ENCODE results near the gene CSPG4. TPM values are rescaled to one million over a fixed set of nuclear protein-coding genes. Genes with fewer than 3 reads are reported as not detected.

Gene CSPG4
- polyA plus RNA-seq, 1 donor (not counting 4 experiments of a cell fraction or from before 2014, with no cell fraction given) = 0.67 TPM

DNA sequence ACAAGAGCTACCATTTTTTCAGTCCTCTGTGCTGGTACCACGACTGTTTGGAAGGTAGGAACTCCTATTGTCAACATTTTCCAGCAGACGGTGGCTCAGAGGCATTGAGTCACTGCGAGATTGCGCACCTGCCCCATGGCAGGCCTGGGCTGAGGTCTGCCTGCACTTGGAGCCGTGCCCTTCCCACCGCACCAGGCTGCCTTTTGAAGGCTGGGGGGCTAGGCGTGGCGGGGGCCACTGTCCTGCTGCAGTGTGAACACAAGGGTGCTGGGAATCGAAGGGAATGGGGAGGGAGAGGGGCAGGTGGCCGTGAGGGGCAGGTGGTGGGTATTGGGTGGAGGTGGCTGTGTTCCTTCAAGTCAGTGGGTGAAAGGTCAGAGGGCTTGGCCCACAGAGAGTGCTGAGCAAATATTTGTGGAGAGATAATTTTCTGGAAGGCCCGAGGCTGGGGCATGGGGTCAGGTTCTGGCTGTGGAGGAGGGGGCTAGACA lies 48.7 kb downstream of the CSPG4 start:
- FAIRE-seq (peak; percentile 89), DNase-seq (ENCODE audit: low read depth, low spot score) (no peak)
- Histone ChIP-seq H3K4me3 (ENCODE audit: control insufficient read depth in 2 of 3, extremely low read depth in 1 of 3, insufficient read depth in 2 of 3, low read depth in 1 of 3, low read length in 3 of 3) (no peak overlapping the region), H3K27ac (ENCODE audit: control insufficient read depth, insufficient read depth, low read length) (peak overlapping the region; percentile 100), H3K4me1 (ENCODE audit: control insufficient read depth, extremely low read depth, insufficient read depth, low read length) (peaks cover 85% of the 10 kb centered on the region), H3K27me3 (ENCODE audit: control insufficient read depth, extremely low read depth, insufficient read depth, low read length) (no peaks in the 10 kb centered on the region), H3K9me3 (ENCODE audit: control insufficient read depth, low read depth, low read length) (no peaks in the 10 kb centered on the region), H3K36me3 (ENCODE audit: control insufficient read depth in 2 of 2, extremely low read depth in 1 of 2, insufficient read depth in 2 of 2, low read length in 2 of 2) (peaks cover 0 to 3% of the 10 kb centered on the region in 2 experiments), H3K79me2 (ENCODE audit: control insufficient read depth, insufficient read depth, low read length) (no peaks in the 10 kb centered on the region), H3K9ac (ENCODE audit: control insufficient read depth, extremely low read depth, insufficient read depth, low read length) (peak overlapping the region; percentile 45), H3K9me1 (ENCODE audit: control insufficient read depth, extremely low read depth, insufficient read depth, low read length) (no peaks in the 10 kb centered on the region), H2AFZ (ENCODE audit: control insufficient read depth, low read length) (no peak overlapping the region), H3K4me2 (ENCODE audit: control insufficient read depth, extremely low read depth, insufficient read depth, low read depth, low read length) (peak overlapping the region; percentile 7), H4K20me1 (ENCODE audit: control insufficient read depth, extremely low read depth, insufficient read depth, low read length) (no peaks in the 10 kb centered on the region)
- TF ChIP-seq EZH2 (IDR thresholded peaks at IDR 0.05; ENCODE audit: low read length) = no peak
- TF ChIP-seq, protein P1, sequence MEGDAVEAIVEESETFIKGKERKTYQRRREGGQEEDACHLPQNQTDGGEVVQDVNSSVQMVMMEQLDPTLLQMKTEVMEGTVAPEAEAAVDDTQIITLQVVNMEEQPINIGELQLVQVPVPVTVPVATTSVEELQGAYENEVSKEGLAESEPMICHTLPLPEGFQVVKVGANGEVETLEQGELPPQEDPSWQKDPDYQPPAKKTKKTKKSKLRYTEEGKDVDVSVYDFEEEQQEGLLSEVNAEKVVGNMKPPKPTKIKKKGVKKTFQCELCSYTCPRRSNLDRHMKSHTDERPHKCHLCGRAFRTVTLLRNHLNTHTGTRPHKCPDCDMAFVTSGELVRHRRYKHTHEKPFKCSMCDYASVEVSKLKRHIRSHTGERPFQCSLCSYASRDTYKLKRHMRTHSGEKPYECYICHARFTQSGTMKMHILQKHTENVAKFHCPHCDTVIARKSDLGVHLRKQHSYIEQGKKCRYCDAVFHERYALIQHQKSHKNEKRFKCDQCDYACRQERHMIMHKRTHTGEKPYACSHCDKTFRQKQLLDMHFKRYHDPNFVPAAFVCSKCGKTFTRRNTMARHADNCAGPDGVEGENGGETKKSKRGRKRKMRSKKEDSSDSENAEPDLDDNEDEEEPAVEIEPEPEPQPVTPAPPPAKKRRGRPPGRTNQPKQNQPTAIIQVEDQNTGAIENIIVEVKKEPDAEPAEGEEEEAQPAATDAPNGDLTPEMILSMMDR (optimal IDR thresholded peaks at IDR 0.05 in 1 of 3, IDR thresholded peaks at IDR 0.05 in 1 of 3, conservative IDR thresholded peaks at IDR 0.05 in 1 of 3; ENCODE audit: extremely low read depth in 1 of 3, insufficient read depth in 2 of 3, low read length in 3 of 3) = no peak
- dilution Hi-C loops (cut with MboI; ENCODE audit: extremely low pct_ligation_motif_present, low sequenced_read_pairs) = no loop called here

DNA sequence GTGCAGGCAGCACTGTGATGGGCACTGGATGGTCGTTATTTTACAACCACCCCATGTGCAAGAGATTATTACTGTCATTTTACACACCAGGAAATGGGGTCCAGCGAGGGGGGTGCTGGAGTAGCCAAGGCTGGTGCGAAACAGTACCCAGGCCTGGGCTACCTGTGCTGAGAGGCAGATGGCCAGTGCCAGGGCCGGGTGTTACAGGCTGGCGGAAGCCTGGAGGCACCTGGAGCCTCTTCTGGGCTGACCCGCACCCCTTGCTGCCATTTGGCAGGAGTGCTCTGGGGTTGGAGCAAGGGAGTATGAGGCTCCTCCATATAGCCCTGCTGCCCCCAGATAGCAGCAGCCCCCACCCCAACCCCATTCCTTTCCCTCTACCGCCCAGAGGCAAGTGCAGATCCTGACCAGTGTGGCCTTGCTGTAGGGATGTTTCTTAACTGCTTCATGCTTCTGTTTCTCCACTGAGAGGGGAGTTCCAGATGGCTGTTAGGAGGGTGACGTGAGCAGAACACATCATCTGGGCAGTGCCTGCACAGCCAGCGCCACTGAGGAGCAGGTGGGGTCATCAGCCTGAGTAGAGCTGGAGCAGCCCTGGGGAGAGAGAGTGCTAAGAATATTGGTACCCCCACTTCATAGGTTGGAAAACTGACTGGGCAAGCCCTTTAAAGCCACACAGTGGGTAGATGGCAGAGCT lies 49.7 kb downstream of the CSPG4 start:
- Histone ChIP-seq H2AFZ (ENCODE audit: control insufficient read depth, low read length) (no peak overlapping the region), H3K79me2 (ENCODE audit: control insufficient read depth, insufficient read depth, low read length) (no peaks in the 10 kb centered on the region), H4K20me1 (ENCODE audit: control insufficient read depth, extremely low read depth, insufficient read depth, low read length) (no peaks in the 10 kb centered on the region), H3K9ac (ENCODE audit: control insufficient read depth, extremely low read depth, insufficient read depth, low read length) (peak overlapping the region; percentile 45), H3K27ac (ENCODE audit: control insufficient read depth, insufficient read depth, low read length) (peak overlapping the region; percentile 100), H3K9me3 (ENCODE audit: control insufficient read depth, low read depth, low read length) (no peaks in the 10 kb centered on the region), H3K27me3 (ENCODE audit: control insufficient read depth, extremely low read depth, insufficient read depth, low read length) (no peaks in the 10 kb centered on the region), H3K36me3 (ENCODE audit: control insufficient read depth in 2 of 2, extremely low read depth in 1 of 2, insufficient read depth in 2 of 2, low read length in 2 of 2) (peaks cover 5 to 11% of the 10 kb centered on the region in 2 experiments), H3K9me1 (ENCODE audit: control insufficient read depth, extremely low read depth, insufficient read depth, low read length) (no peaks in the 10 kb centered on the region), H3K4me1 (ENCODE audit: control insufficient read depth, extremely low read depth, insufficient read depth, low read length) (peaks cover 80% of the 10 kb centered on the region), H3K4me2 (ENCODE audit: control insufficient read depth, extremely low read depth, insufficient read depth, low read depth, low read length) (no peak overlapping the region), H3K4me3 (ENCODE audit: control insufficient read depth in 2 of 3, extremely low read depth in 1 of 3, insufficient read depth in 2 of 3, low read depth in 1 of 3, low read length in 3 of 3) (no peak overlapping the region)
- FAIRE-seq = no peak
- TF ChIP-seq, protein P1 (optimal IDR thresholded peaks at IDR 0.05 in 1 of 3, IDR thresholded peaks at IDR 0.05 in 1 of 3, conservative IDR thresholded peaks at IDR 0.05 in 1 of 3; ENCODE audit: extremely low read depth in 1 of 3, insufficient read depth in 2 of 3, low read length in 3 of 3) = no peak
- no peak for TF ChIP-seq EZH2 (IDR thresholded peaks at IDR 0.05; ENCODE audit: low read length)
- no peak for DNase-seq (ENCODE audit: low read depth, low spot score)
- dilution Hi-C loops (cut with MboI; ENCODE audit: extremely low pct_ligation_motif_present, low sequenced_read_pairs) = no loop called here
